Measurements from ENCODE around the gene MN1.

Gene MN1

DNA sequence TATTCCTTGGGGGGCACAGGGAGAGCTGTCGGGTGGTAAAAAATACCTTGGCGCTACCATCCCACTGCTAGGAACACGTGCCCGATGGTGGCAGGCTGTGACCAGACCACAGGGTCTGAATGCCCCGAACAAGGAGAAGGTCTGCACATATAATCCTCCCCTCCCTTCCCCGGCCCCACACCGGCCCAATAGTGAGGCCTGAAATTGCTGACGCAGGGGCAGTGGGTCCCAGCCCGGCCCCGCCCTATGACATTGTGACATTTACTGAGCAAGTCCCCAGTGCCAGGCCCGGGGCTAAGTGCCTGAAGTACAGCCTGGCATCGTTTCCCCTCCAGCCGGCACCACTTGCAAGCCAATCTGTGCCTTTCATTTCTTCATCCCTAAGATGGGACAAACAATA is 19.5 kb downstream of the MN1 start:
- DNase-seq: no peak

DNA sequence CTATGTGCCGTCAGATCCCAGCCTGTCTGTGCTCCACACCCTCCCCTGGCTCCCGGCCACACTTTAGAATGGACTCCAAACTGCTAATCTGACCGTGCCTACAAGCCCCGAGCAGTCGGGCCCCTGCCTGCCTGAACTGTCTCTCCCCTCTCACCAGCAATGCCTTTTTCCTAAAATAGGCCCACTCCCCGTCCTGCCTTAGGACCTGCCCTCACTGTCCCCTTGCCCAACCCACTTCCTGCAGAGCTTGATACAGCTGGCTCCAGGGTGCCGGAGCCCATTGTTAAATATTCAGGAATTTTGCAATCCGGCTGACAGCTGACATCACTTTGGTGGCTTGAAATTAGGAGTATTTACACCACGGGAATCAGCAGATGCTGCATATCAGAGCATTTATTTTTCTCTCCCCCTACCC is 21.4 kb downstream of the MN1 start:
- no peak for DNase-seq

DNA sequence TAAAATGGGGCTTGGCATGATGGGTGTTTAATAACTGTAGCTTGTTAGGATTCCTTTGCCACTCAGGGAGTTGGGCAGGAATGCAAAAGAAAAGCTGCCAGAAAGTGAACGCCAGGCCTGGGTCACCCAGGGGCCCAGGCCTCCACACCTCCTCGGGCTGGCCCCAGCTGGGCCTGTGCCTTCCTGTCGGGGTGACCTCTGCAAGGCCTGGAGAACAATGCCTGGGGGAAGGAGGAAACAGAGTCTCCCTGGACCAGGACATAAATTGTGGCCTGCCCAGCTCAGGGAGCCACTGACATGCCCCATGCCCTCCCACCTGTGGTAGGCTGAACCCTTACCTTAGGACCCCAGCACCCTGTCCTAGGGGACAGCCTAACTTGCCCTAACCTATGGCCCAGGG is 21.9 kb downstream of the MN1 start:
- no peak for DNase-seq

DNA sequence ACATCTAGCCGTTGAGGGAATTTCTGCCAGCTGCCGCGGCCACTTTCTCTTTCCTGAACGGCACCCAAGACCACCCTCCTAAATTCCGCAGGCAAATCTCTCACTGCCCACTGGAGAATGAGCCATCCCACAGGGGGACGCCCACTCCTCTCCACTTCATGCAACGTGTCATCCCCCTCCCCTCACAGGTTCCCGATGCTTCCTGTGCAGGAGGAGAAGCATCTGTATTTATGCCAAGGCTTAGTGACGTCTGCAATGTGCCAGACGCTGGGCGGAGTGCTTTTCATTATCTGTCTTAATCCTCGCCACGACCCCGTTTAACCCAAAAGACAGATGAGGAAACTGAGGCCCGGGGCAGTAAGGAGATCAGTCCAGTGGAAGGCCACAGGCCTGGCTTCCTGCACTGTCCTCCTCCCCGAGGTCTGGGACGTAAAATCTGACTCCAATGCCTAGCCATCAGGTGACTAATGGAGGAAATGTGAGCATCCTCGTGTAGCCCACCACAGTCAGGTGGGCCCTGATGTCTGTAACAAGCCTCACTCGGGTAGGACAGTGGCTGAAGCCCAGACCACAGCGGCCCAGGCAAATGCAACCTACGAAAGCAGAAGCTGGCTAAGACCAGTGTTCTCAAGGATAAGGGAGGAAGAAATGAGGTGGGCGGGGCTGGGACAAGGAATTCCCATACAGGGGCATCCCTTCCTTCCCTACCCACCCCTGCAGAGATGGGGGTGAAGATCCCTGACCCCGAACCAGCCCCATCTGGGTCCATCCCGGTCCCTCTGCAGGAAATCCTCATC is 23.1 kb downstream of the MN1 start:
- DNase-seq: no peak

DNA sequence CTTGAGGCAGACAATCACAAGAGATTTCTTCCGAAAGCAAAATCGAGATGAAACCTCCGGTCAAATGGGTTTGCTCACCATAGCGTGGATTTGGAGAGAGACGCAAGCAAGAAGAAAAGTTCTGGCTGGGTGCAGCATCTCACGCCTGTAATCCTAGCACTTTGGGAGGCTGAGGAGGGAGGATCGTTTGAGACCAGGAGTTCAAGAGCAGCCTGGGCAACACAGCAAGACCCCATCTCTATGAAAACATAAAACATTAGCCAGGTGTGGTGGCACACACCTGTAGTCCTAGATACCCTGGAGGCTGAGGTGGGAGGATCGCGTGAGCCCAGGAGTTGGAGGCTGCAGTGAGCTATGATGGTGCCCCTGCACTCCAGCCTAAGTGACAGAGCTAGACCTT is 24.4 kb downstream of the MN1 start:
- DNase-seq: no peak

DNA sequence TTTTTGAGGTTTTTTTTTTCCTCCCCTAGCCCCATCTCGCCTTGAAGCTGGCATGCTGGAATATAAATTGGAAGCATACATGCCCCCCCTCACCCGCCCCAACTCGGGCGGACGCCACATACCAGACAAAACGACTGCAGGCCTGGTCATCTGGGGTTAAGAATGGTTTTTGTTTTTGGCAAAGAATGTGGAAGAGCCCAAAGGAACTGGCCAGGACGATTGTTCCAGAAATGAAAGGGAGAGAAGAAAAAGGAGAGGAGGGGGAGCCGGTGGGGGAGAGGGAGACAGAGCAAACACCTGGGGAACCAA is 25.0 kb downstream of the MN1 start:
- DNase-seq: no peak

DNA sequence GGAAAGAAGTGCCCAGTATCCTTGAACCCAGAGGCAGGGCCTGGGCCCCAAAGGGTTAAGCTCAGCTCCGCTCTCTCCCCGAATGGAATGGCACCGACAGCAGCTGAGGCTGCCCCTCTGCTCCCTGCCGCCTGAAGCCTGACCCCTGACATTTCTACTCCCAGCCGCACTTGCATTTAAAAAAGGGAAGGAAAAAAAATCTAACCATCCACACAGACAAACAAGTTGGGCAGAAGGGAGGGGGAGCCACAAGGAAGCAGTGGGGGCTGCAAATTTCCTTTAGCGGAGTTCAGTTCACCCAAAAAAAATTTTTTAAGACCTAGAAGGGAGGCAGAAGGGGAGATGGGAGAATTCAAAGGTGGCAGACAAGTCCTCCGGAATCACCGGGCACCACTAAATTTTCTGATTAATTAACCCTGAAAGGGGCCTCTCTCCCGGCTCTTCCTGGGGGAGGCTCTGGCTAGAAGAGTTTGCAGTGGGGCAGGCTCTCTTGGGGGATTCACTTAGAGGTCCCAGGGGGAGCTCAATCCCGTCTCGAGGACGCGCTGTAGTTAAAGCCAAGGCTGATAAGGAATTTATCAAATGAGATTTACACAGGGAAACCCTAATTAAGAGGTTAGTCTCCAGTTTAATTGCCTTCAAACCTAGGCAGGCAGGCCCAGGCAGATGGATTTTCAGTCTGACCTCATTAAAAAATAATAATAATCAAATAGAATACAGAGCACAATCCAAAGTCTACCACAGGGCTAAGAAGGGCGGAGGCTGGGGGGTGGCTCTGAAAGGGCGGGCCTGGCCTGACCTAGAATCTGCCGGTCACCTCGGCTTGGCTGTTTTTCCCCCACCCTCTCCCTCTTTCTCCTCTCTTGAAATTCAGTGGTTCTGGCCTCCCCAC is 25.6 kb downstream of the MN1 start:
- DNase-seq: no peak

DNA sequence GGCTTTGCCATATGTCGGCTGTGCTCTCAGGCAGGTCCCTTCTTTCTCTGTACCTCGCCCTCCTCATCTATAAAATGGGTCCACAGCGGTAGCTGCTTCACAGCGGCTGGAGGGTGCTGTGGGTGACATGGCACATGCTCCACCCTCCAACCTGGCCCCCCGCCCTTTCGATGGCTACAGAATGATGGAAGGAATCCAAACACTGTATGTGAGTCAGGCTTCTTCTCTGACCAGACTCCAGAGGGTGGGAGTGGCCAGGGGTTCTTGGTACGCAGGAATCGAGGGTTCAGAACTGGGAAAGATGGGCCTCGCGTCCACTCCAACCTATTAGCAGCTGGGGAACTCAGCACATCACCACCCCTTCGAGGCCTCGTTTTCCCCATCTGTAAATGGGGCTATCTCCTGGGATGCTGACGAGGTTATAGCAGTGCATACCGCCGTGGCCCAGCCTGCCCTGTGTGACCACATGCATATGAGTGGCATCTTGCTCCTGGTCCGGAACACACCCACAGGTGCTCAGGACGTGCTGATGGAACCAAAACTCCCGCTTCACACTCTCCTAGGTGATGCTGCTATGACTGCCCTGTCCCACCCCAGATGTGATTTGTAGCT is 26.4 kb downstream of the MN1 start:
- no peak for DNase-seq

DNA sequence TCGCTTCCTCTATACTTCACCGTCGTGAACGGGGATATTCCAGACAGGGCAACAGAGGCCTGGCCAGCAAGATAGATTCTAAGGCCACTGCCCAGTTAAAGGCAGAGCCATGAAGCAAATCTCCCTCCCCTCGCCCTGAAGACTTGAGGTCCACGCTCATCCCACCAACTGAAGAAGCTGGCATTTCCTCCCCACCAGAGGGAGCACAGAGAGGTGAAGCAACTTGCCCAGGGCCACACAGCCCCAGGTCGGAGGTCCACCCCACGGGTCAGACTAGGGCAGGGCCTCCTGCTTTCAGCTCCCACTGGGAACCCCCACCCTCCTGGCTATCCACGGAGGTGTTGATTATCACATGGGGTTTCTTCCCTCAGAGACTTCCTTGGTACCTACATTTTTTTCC is 27.4 kb downstream of the MN1 start:
- DNase-seq: no peak

DNA sequence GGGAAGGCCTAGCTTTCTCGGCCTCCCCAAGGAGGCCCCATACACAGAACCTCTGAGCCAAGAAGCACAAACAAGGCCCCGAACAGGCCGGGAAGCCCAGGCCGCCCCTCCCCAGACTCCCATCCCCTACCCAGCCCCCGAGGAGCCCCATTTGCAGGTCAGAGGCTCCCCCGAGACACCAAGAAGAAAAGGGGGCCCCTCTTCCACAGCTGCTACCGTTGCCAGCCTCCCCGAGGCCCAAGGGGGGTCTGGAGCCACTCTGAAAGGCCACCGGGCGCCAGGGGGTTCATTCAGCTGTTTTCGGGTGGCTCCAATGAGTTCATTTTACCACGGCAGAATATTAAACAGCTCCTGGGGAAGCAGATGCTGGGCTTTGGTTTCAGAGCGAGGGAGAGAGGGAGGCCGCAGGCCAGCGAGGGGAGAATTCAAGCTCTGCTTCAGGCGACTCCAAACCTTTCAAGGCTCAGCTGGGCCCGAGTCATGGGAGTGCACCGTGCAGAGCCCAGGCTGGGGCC is 28.5 kb downstream of the MN1 start:
- no peak for DNase-seq

DNA sequence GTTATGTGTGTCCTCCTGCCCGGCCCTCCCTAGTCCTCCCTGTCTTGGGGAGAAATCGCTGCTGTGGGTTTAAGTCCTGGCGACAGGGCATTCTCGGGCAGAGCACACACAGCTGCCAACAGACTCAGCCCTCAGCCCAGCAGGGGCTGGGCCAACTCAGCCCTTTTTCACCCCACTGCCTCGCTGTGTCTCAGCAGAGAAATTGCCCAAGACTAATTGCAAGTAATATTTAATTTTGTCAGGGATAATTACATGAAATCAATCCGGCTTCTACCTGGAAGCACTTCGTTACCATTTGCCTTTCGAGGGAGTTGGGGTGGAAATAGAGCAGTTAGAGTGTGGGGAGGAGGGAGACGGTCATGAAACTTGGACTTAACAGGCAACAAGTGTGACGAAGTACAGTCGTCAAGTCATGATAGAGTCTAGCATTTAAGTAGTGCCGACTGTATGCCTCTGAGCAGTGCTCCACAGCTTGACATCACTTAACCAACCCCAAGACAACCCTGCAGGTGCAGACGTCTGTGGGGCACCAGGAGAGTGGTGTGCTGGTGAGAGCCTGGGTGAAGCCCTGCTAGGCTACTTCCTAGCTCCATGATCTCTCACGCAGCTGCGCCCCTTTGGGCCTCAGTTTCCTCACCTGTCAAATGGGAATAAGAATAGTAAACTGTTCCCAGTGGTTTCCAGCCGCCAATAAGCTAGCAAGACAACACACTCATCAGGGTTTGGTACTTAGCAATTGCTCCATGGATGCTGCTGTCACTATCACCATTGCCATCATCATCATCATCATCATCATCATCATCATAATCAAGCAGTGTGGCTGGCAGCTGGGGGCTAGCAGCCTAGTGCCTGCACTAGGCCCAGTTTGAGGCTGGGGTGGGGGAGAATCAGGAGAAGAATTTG is 29.2 kb downstream of the MN1 start:
- DNase-seq: no peak

DNA sequence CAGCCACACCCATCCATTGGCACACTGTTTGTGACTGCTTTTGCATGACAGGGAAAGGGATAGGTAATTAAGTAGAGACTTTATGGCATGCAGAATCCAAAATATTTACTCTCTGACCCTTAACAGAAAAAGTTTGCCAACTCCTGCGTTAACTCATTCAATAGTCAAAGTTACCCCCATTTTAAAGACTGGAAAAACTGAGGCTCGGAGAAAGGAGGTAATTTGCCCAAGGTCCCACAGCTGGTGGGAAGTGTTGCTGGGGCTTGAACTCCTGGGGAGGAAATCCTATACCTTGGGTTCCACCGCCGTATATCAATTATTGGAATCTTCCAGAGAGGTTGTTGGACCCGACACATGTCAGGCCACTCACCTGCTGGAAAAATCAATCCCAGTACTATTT is 29.9 kb downstream of the MN1 start:
- no peak for DNase-seq

DNA sequence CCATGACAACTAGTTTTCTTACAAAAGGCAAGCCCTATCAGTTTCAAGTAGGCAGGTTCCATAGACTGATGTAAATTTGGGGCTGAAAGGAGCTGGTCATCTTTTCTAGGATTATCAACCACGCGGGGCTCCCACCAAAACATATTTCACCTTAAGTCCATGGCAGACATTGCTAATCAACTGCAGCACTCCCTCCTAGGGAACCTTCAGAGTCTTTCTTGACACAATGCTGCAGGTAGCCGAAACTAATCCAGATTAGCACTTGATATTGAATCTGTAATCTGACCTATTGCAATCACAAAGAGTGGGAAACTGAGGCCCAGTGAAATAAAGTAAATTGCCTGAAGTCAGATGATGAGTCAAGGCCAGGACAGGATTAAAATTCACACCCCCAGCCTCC is 32.5 kb downstream of the MN1 start:
- no peak for DNase-seq

DNA sequence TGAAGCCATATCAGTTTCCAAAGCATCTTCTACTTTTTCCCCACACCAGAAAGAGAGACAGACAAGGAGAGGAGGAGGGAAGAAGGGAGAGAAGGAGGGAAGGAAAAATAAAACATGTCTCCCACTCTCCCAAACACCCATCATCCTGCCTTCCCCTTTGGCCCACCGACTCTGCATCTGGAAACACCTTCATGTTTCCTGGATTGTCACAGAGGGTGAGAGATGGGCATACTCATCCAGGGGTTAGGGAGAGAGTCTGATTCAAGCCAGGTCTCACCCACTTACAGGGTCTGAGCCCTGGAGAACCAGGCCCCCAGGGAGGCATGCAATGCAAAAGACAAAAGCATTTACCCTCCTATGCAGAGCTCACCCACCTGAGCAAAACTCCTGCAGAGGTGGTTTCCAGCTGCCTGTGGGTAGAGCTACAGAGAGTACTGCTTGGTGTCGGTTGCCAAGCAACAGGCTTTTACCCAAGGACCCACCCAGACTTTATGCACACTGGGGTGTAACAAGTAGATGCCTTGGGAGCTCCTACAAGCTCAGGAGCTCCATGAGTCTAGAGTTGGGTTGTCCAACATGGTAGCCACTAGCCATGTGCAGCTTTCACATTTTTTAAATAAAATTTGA is 33.4 kb downstream of the MN1 start:
- no peak for DNase-seq

DNA sequence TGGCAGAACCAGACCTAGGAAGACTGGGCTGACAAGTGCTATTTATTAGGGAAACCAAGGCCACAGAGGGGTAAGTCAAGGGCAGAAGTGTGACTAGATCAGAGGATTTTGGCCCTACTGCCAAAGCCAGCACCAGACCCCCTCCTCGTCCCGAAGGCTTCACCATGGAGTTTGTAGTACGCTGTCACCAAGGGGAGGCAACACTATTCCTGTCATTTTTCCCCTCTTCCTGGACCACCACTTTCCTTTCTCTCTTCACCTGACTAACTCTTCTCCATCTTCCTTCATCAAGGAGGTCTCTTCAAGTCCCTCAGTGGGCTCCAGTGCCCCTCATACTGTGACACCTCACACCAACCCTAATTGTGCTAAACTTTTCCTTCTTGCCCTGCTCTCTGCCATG is 34.9 kb downstream of the MN1 start:
- no peak for DNase-seq

DNA sequence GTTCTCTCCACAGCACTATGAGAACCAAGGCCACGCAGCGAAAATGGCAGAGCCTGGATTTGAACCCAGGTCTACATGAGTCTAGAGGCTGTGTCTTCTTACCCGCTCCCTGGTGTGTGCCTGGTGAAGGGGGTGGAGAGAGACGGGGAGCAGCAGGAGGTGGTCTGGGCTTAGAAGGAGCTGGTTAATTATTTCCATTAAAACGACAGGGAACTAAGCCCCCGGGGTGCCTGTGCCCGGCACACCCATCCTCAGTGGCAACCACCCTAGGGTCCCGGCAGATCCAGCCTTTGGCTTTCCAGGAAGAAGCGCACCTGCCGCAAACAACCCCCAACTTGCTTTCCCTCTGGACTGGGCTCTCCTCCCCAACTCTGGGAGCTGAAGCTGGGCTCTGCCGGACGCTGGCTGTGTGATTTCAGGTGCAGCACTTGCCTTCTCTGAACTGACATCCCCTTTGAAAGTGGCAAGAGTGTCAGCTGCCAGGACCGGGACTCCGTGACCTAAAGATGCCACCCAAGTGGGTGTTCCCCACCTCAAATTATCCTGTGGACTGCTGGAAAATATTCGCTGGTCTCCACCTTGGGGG is 35.8 kb downstream of the MN1 start:
- DNase-seq: no peak

DNA sequence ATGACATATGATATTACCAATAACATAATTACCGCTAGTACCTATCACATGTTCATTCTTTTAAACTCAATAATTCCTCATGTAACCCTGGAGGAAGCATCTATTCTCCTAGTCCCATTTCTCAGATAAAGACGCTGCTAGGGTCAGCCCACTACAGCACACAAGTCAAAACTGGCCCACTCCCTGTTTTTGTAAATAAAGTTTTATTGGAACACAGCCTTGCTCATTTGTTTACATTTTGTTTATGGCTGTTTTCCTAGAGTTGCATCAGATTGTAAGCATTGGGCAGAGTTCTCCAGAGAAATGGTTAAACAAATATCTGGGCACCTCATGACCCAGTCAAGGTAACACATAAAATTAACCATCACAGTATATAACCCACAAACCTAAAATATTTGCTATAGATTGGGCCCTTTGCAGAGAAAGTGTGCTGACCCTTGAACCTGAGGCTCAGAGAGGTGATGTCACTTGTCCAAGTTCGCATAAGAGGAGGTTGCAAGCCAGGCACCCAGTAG is 36.8 kb downstream of the MN1 start:
- no peak for DNase-seq

DNA sequence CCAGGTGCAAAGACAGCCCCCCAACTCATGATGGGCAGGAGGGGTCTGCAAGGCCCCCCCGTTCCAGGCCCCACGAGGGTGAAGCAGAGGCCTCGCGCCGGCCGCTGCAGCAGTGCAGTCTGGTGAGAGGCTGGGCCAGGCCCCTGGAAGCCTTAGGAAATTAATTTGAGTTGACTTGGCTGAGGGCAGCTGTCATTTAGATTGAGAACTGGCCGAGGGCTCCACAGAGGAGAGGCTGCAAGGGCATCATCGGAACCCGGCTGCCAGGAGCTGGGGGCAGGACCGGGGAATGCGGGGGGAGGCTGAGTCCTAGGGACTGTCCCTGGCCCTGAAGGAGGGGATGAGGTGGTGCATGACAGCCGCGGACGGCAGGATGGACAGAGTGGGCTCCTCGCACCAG is 39.9 kb downstream of the MN1 start:
- DNase-seq: no peak

DNA sequence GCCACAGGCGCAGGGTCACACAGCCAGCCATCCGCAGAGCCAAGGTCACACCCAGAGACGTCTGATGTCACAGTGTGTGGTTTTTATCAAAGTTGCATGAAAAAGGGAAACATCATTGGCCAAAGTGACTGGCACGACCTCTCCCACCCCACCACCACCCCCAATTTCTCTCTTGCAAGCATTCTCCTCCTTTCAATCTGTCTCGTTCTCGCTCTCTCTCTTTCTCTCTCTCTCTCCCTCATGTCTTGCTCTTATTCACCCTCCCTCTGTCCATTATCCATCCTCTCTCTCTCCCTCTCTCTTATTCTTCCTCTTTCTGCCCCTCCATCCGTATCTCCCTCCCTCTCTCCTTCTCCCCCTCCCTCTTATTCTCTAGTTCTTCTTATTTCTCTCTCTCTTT is 40.6 kb downstream of the MN1 start:
- no peak for DNase-seq

DNA sequence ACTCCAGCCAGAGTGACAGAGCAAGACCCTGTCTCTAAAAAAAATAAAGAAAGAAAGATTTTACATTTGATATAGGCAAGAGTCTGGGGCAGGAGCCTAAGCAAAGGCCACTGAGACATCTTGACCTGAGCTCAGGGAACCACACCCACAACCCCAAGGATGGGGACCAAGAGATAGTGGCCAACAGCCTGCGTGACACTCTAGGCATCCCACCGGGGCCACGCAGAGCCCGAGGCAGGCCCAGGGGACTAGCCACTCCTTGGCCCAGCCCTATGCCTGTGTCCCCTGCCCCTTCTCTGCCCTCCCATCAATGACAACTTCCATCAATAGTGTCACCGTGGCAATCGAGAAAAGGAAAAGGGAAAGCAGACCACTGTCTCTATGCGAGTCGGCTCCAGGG is 41.1 kb downstream of the MN1 start:
- no peak for DNase-seq

DNA sequence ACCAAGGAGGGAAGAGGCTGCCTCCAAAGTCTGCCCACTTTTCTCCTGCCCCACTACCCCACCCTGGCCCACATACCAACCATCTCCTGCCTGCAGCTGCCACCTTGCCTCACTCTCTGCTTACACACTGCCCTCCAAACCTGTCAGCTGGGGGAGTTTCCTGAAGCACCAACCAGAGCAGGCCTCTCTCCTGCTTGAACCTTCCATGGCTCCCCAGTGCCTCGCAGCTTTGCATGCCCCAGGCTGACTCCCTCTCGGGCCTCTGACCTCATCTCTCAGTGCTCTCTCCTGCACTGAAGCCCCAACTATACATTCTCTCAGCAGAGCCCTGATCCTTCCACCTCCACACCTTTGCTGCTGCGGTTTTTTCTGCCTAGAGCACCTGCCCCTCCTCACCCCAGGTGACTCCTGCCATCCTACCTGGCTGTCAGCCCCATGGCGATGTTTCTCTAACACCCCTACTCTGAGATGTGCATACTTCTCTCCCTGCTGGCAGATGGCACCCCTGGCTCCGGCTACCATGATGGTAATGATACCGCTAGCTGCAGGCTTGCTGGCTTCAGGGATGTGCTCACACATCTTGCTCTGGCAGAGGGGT is 43.5 kb downstream of the MN1 start:
- no peak for DNase-seq

All from T1000 (cell line).